HepG2 (cell line): ENCODE measurements around the gene HEPN1. TPM values are rescaled to one million over a fixed set of nuclear protein-coding genes. Genes with fewer than 3 reads are reported as not detected.

Experiments used
- ADNP ChIP-seq: sonication (generic); formaldehyde crosslinking; IDR thresholded peaks from 2 replicates; pipeline ENCODE4 v1.4.0; 2020; ENCODE audit warnings: missing genetic modification reagents
- EEA1 ChIP-seq: sonication (generic); formaldehyde crosslinking; IDR thresholded peaks from 2 replicates; pipeline ENCODE4 v1.5.1; 2020; ENCODE audit warnings: mild to moderate bottlenecking, missing genetic modification reagents, borderline replicate concordance
- HMG20A ChIP-seq: IDR thresholded peaks from 2 replicates; pipeline ENCODE4 v1.6.1; 2016; ENCODE audit warnings: borderline replicate concordance
- MED1 ChIP-seq: sonication (generic); formaldehyde crosslinking; IDR thresholded peaks from 2 replicates; pipeline ENCODE4 v1.4.0; 2020; ENCODE audit warnings: missing genetic modification reagents
- MXD4 ChIP-seq: IDR thresholded peaks from 2 replicates; pipeline ENCODE4 v1.6.1; 2016; ENCODE audit warnings: mild to moderate bottlenecking, missing biosample characterization, missing genetic modification reagents
- MYPOP ChIP-seq: sonication (generic); formaldehyde crosslinking; IDR thresholded peaks from 2 replicates; pipeline ENCODE4 v1.8.1; 2023; ENCODE audit warnings: mild to moderate bottlenecking, moderate library complexity, missing genetic modification reagents
- PRMT3 ChIP-seq: sonication (generic); formaldehyde crosslinking; IDR thresholded peaks from 2 replicates; pipeline ENCODE4 v1.8.1; 2022; ENCODE audit warnings: low read depth, mild to moderate bottlenecking, moderate library complexity, missing genetic modification reagents, borderline replicate concordance
- REPIN1 ChIP-seq: sonication (generic); formaldehyde crosslinking; IDR thresholded peaks from 2 replicates; pipeline ENCODE4 v1.8.0; 2022; ENCODE audit warnings: missing genetic modification reagents, low read depth, mild to moderate bottlenecking, borderline replicate concordance
- SETDB1 ChIP-seq: sonication (generic); formaldehyde crosslinking; IDR thresholded peaks from 2 replicates; pipeline ENCODE4 v1.5.1; 2020; ENCODE audit warnings: missing genetic modification reagents, mild to moderate bottlenecking, borderline replicate concordance
- SP1 ChIP-seq, 2 experiments: fragments of 450-650 bp in 1 of 2; sonication (generic) in 1 of 2; formaldehyde crosslinking in 1 of 2; IDR thresholded peaks; 2 replicates each; pipeline versions ENCODE4 v1.4.0 to v1.6.1; 2016 to 2020; ENCODE audit warnings: missing genetic modification reagents in 1 of 2
- TAF1 ChIP-seq: sonication (generic); formaldehyde crosslinking; IDR thresholded peaks from 2 replicates; pipeline ENCODE4 v1.4.0; 2020; ENCODE audit warnings: missing genetic modification reagents
- TCF7L2 ChIP-seq: IDR thresholded peaks from 2 replicates; pipeline ENCODE4 v1.6.1; 2011; ENCODE audit warnings: mild to moderate bottlenecking, low read depth, low read length, moderate library complexity
- YY1 ChIP-seq: IDR thresholded peaks from 2 replicates; pipeline ENCODE4 v1.6.1; 2011; ENCODE audit warnings: low read length, low read depth, moderate library complexity, mild to moderate bottlenecking; ENCODE audit not compliant: insufficient read depth, insufficient replicate concordance
- ZNF207 ChIP-seq: fragments of 450-650 bp; IDR thresholded peaks from 2 replicates; pipeline ENCODE4 v1.6.1; 2016; ENCODE audit warnings: antibody characterized with exemption, borderline replicate concordance
- ZNF503 ChIP-seq: sonication (generic); formaldehyde crosslinking; IDR thresholded peaks from 2 replicates; pipeline ENCODE4 v1.4.0; 2020; ENCODE audit warnings: missing genetic modification reagents
- ZNF563 ChIP-seq: sonication (generic); formaldehyde crosslinking; IDR thresholded peaks from 2 replicates; pipeline ENCODE4 v1.8.0; 2022; ENCODE audit warnings: mild to moderate bottlenecking, moderate library complexity, missing genetic modification reagents
- ZNF607 ChIP-seq: sonication (generic); formaldehyde crosslinking; IDR thresholded peaks from 2 replicates; pipeline ENCODE4 v1.5.1; 2020; ENCODE audit warnings: missing genetic modification reagents, mild to moderate bottlenecking, borderline replicate concordance
- ZNF609 ChIP-seq: sonication (generic); formaldehyde crosslinking; IDR thresholded peaks from 2 replicates; pipeline ENCODE4 v1.4.0; 2020; ENCODE audit warnings: mild to moderate bottlenecking, missing genetic modification reagents, borderline replicate concordance
- polyA plus RNA-seq, 8 experiments: library from polyadenylated mRNA; depleted of rRNA in 3 of 8; stranded (reverse) in 7 of 8; unstranded in 1 of 8; fragments of >200 nt; fragmentation: Illumina TruSeq in 4 of 8; extraction: Trizol in 4 of 8; gene quantifications; 2 replicates each; pipeline versions ENCODE4 v1.2.1 to v1.2.3, GENCODE V29; 2011 to 2016; ENCODE audit warnings: low read depth in 4 of 8, missing spikeins in 1 of 8, mixed read lengths in 1 of 8; ENCODE audit not compliant: insufficient read depth in 1 of 8
- total RNA-seq, 5 experiments: library from RNA; depleted of rRNA; stranded (reverse); fragments of >200 nt; fragmentation: Illumina TruSeq; extraction: Trizol; gene quantifications; 2 replicates each; pipeline ENCODE4 v1.2.3, GENCODE V29; 2016; ENCODE audit warnings: low read depth in 1 of 5

HEPN1 gene
- total and polyA plus RNA-seq, 2 of the 13 experiments (the other 11 are each of a cell fraction or from before 2014, with no cell fraction given), result not detected

GRCh38 chr11:124875943-124876817 is 42.9 kb upstream of the HEPN1 start (continued):
- TF ChIP-seq MXD4, result 0 out of 2 replicates have a peak, but pooled peaks have one; percentile 18
- TF ChIP-seq ADNP (CRISPR knock-in tag), result 0 out of 2 replicates have a peak, but pooled peaks have one; percentile 41
- peak; percentile 59; the same call in 1 of the 2 replicates for TF ChIP-seq ZNF563 (CRISPR knock-in tag)
- peak; percentile 14; the same call in 1 of the 2 replicates for TF ChIP-seq PRMT3 (CRISPR knock-in tag)
- 0 out of 2 replicates have a peak, but pooled peaks have one; percentile 65 for TF ChIP-seq EEA1
- TF ChIP-seq MYPOP (CRISPR knock-in tag), result peak; percentile 99
- peak; percentile 41 for TF ChIP-seq YY1
- TF ChIP-seq TCF7L2, result no peak
- no peak for TF ChIP-seq HMG20A
- no peak for TF ChIP-seq ZNF207
- peak; percentile 39; the same call in 1 of the 2 replicates for TF ChIP-seq TAF1 (CRISPR knock-in tag)
- TF ChIP-seq REPIN1 (CRISPR knock-in tag), result peak; percentile 79; the same call in 1 of the 2 replicates
- TF ChIP-seq ZNF609 (CRISPR knock-in tag), result 0 out of 2 replicates have a peak, but pooled peaks have one; percentile 30
- TF ChIP-seq MED1, result peak; percentile 50
- TF ChIP-seq SETDB1, result no peak
- TF ChIP-seq SP1 (IDR thresholded peaks at IDR 0.05), result no peak
- TF ChIP-seq SP1 (CRISPR knock-in tag; IDR thresholded peaks at IDR 0.05), result peak; percentile 44; the same call in 1 of the 2 replicates
- TF ChIP-seq ZNF607 (CRISPR knock-in tag), result peak; percentile 61
- peak; percentile 40; the same call in 1 of the 2 replicates for TF ChIP-seq ZNF503 (CRISPR knock-in tag)
